Neural cell (in vitro differentiated cells): Measurements from ENCODE around the gene SEMA4B. TPM values are rescaled to one million over a fixed set of nuclear protein-coding genes. Genes with fewer than 3 reads are reported as not detected.

Experiments used
- H2AFZ ChIP-seq: fragments of 200-600, 300-800 bp; sonication (generic), shearing (Covaris generic); 2 replicates; pipeline ENCODE4 v1.6.0; 2014; ENCODE audit warnings: low read depth, mild to moderate bottlenecking, antibody characterized with exemption, low read length, moderate library complexity
- H3F3A ChIP-seq: fragments of 200-600 bp; shearing (Covaris generic); 2 replicates; pipeline ENCODE4 v1.6.1; 2016; ENCODE audit warnings: mild to moderate bottlenecking, moderate library complexity, mixed read lengths, antibody characterized with exemption, low read length; ENCODE audit not compliant: insufficient read depth, poor library complexity, severe bottlenecking
- H3K27ac ChIP-seq: fragments of 200-600, 300-800 bp; sonication (generic), shearing (Covaris generic); 2 replicates; pipeline ENCODE4 v1.5.1; 2014; ENCODE audit warnings: mild to moderate bottlenecking, low read length, moderate library complexity
- H3K27me3 ChIP-seq: fragments of 300-800, 200-600 bp; sonication (generic), shearing (Covaris generic); 2 replicates; pipeline ENCODE4 v1.6.0; 2014; ENCODE audit warnings: mild to moderate bottlenecking, low read depth, low read length, moderate library complexity; ENCODE audit not compliant: insufficient read depth
- H3K36me3 ChIP-seq: fragments of 300-800, 200-600 bp; sonication (generic), shearing (Covaris generic); 2 replicates; pipeline ENCODE4 v1.5.1; 2014; ENCODE audit warnings: mild to moderate bottlenecking, antibody characterized with exemption, low read length, moderate library complexity; ENCODE audit not compliant: insufficient read depth
- H3K4me2 ChIP-seq: fragments of 300-800, 200-600 bp; sonication (generic), shearing (Covaris generic); 2 replicates; pipeline ENCODE4 v1.6.0; 2014; ENCODE audit warnings: mild to moderate bottlenecking, low read length
- H3K4me3 ChIP-seq: fragments of 300-800, 200-600 bp; sonication (generic), shearing (Covaris generic); 2 replicates; pipeline ENCODE4 v1.5.1; 2014; ENCODE audit warnings: mild to moderate bottlenecking, low read length, moderate library complexity
- H3K79me2 ChIP-seq: fragments of 200-600 bp; shearing (Covaris generic); replicated peaks from 2 replicates; pipeline ENCODE4 v1.6.0; 2014; ENCODE audit warnings: mild to moderate bottlenecking, low read length, moderate library complexity; ENCODE audit not compliant: insufficient read depth
- H3K9ac ChIP-seq: fragments of 300-800, 200-600 bp; sonication (generic), shearing (Covaris generic); 2 replicates; pipeline ENCODE4 v1.6.1; 2016; ENCODE audit warnings: mild to moderate bottlenecking, low read length, mixed read lengths
- H3K9me2 ChIP-seq: fragments of 200-600 bp; shearing (Covaris generic); 2 replicates; pipeline ENCODE4 v1.6.1; 2016; ENCODE audit warnings: mild to moderate bottlenecking, low read length, mixed read lengths; ENCODE audit not compliant: insufficient read depth
- H3K9me3 ChIP-seq: fragments of 200-600, 300-800 bp; sonication (generic), shearing (Covaris generic); 2 replicates; pipeline ENCODE4 v1.6.1; 2016; ENCODE audit warnings: mild to moderate bottlenecking, mixed run types, low read length, moderate library complexity, mixed read lengths
- H4K20me1 ChIP-seq: fragments of 200-600 bp; shearing (Covaris generic); 2 replicates; pipeline ENCODE4 v1.6.1; 2016; ENCODE audit warnings: mild to moderate bottlenecking, mixed run types; ENCODE audit not compliant: insufficient read depth
- EP300 ChIP-seq: fragments of 450-650 bp; conservative IDR thresholded peaks from 2 replicates; pipeline ENCODE4 v1.6.1; 2014; ENCODE audit warnings: antibody characterized with exemption, mild to moderate bottlenecking, moderate library complexity; ENCODE audit not compliant: poor library complexity, severe bottlenecking
- EZH2 ChIP-seq: fragments of 200-600, 300-800 bp; shearing (Covaris generic), sonication (generic); IDR thresholded peaks from 2 replicates; pipeline ENCODE4 v1.6.1; 2014; ENCODE audit warnings: antibody characterized with exemption, low read length, borderline replicate concordance, mild to moderate bottlenecking; ENCODE audit not compliant: insufficient read depth, poor library complexity, severe bottlenecking
- MXI1 ChIP-seq: fragments of 450-650 bp; conservative IDR thresholded peaks from 2 replicates; pipeline ENCODE4 v1.6.1; 2014; ENCODE audit warnings: antibody characterized with exemption, mild to moderate bottlenecking; ENCODE audit not compliant: poor library complexity, severe bottlenecking
- POLR2AphosphoS5 ChIP-seq: IDR thresholded peaks from 2 replicates; pipeline ENCODE4 v1.6.1; 2012
- RAD21 ChIP-seq: fragments of 450-650 bp; conservative IDR thresholded peaks from 2 replicates; pipeline ENCODE4 v1.6.1; 2014; ENCODE audit warnings: antibody characterized with exemption, mild to moderate bottlenecking, moderate library complexity
- SMC3 ChIP-seq: fragments of 450-650 bp; conservative IDR thresholded peaks from 2 replicates; pipeline ENCODE4 v1.6.1; 2014; ENCODE audit warnings: antibody characterized with exemption, mild to moderate bottlenecking, moderate library complexity; ENCODE audit not compliant: poor library complexity
- TAF1 ChIP-seq: IDR thresholded peaks from 2 replicates; pipeline ENCODE4 v1.6.1; 2012; ENCODE audit warnings: low read depth
- polyA plus RNA-seq: library from polyadenylated mRNA; depleted of rRNA; stranded (reverse); fragments of >200 nt; gene quantifications from 2 replicates; pipeline ENCODE4 v1.2.3, GENCODE V29; 2014
- TF ChIP-seq, protein P1 (sequence below): IDR thresholded peaks from 2 replicates; pipeline ENCODE4 v1.6.1; 2012; ENCODE audit warnings: borderline replicate concordance
- TF ChIP-seq, protein P2 (sequence below): fragments of 450-650 bp; IDR thresholded peaks from 2 replicates; pipeline ENCODE4 v1.5.1; 2014; ENCODE audit warnings: antibody characterized with exemption, mild to moderate bottlenecking, moderate library complexity; ENCODE audit not compliant: poor library complexity, severe bottlenecking

SEMA4B gene
- polyA plus RNA-seq, 1 donor from 2014 or later: 11.0 TPM

DNA sequence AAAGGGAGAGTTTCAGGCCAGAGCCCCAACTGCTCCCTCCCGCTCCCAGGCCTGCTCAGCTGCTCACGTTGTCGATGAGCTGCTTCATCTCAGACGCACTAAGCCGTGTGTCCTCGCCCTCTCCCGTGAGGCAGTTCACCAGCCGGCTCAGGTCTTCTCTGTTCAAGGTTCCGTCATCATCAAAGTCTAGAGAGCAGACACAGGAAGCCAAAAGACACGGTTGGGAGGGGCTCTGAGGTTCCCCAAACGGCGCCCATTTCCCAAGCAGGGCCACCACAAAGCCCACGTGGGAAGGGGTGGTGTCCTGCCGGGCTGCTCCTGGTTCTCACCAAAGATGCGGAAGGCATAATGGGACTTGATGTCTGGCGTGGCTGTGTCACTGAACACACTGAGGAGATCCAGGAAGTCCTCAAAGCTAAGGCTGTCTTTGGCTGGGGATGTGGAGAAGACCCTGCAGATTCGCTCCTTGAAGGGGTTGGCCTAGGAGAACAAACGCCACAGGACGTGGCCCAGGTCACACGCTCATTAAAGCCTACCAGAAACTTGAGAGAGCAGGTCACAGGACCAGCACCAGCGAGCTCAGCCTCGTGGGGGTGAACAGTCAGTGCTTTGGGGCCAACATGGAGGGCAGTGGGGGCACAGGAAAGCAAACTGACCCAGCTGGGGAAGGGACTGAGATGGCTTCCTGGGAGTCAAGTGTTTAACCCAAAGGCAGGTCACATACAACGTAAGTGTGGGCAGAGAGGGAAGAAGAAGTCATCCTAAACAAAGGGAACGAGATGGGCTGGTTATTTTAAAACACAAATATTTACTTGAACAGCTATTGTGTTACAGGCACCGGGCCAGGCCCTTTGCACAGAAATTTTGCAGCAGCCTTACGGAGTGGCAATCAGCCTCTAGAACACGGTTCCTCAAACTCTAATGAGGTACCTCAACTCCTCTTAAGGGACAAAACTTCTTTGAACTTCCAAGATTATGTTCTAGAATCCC, 30.2 kb downstream of the SEMA4B start:
- no peak for TF ChIP-seq EZH2
- TF ChIP-seq RAD21: no peak
- no peak for TF ChIP-seq EP300
- TF ChIP-seq, protein P1, sequence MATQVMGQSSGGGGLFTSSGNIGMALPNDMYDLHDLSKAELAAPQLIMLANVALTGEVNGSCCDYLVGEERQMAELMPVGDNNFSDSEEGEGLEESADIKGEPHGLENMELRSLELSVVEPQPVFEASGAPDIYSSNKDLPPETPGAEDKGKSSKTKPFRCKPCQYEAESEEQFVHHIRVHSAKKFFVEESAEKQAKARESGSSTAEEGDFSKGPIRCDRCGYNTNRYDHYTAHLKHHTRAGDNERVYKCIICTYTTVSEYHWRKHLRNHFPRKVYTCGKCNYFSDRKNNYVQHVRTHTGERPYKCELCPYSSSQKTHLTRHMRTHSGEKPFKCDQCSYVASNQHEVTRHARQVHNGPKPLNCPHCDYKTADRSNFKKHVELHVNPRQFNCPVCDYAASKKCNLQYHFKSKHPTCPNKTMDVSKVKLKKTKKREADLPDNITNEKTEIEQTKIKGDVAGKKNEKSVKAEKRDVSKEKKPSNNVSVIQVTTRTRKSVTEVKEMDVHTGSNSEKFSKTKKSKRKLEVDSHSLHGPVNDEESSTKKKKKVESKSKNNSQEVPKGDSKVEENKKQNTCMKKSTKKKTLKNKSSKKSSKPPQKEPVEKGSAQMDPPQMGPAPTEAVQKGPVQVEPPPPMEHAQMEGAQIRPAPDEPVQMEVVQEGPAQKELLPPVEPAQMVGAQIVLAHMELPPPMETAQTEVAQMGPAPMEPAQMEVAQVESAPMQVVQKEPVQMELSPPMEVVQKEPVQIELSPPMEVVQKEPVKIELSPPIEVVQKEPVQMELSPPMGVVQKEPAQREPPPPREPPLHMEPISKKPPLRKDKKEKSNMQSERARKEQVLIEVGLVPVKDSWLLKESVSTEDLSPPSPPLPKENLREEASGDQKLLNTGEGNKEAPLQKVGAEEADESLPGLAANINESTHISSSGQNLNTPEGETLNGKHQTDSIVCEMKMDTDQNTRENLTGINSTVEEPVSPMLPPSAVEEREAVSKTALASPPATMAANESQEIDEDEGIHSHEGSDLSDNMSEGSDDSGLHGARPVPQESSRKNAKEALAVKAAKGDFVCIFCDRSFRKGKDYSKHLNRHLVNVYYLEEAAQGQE: no peak
- no peak for TF ChIP-seq MXI1
- TF ChIP-seq, protein P2, sequence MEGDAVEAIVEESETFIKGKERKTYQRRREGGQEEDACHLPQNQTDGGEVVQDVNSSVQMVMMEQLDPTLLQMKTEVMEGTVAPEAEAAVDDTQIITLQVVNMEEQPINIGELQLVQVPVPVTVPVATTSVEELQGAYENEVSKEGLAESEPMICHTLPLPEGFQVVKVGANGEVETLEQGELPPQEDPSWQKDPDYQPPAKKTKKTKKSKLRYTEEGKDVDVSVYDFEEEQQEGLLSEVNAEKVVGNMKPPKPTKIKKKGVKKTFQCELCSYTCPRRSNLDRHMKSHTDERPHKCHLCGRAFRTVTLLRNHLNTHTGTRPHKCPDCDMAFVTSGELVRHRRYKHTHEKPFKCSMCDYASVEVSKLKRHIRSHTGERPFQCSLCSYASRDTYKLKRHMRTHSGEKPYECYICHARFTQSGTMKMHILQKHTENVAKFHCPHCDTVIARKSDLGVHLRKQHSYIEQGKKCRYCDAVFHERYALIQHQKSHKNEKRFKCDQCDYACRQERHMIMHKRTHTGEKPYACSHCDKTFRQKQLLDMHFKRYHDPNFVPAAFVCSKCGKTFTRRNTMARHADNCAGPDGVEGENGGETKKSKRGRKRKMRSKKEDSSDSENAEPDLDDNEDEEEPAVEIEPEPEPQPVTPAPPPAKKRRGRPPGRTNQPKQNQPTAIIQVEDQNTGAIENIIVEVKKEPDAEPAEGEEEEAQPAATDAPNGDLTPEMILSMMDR: no peak
- TF ChIP-seq POLR2AphosphoS5: no peak
- TF ChIP-seq SMC3: no peak
- no peak for TF ChIP-seq TAF1
- Histone ChIP-seq H3K27ac (no peak overlapping the region), H3K4me3 (no peak overlapping the region)

DNA sequence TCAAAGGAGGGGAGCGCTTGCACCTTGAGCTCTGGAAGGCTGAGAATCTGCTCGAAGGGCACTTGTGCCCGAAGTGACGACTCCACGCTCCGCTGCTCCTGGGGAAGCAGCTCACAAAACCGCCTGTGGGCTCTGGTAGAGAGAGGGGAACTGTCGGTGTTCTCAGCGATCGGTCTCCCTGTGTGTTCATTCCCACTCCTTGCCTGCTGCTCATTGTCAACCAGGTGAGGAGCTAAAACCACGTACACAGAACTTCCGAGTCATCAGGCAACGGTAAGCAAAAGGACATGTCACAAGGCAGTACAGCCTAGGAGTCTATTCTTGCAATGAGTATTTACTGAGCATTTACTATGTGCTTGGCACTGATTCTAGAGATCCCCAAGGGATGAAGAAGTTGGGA, 31.1 kb downstream of the SEMA4B start:
- H3K27ac ChIP-seq: no peak overlapping the region
- TF ChIP-seq, protein P2: no peak
- TF ChIP-seq EP300: no peak
- TF ChIP-seq EZH2: no peak
- TF ChIP-seq RAD21: no peak
- no peak for TF ChIP-seq TAF1
- no peak for TF ChIP-seq MXI1
- TF ChIP-seq, protein P1: no peak
- TF ChIP-seq SMC3: no peak
- TF ChIP-seq POLR2AphosphoS5: no peak
- no peaks in the 10 kb centered on the region for H3K79me2 ChIP-seq
- no peaks in the 10 kb centered on the region for H3K27me3 ChIP-seq
- H3K36me3 ChIP-seq: no peaks in the 10 kb centered on the region
- H3K9me3 ChIP-seq: no peaks in the 10 kb centered on the region
- H3K9me2 ChIP-seq: no peaks in the 10 kb centered on the region
- H3K4me2 ChIP-seq: no peak overlapping the region
- H2AFZ ChIP-seq: no peak overlapping the region
- no peaks in the 10 kb centered on the region for H3F3A ChIP-seq
- no peak overlapping the region for H3K4me3 ChIP-seq
- no peaks in the 10 kb centered on the region for H4K20me1 ChIP-seq
- no peak overlapping the region for H3K9ac ChIP-seq

More for the DNA sequence above, 30.2 kb downstream of the SEMA4B start:
- H4K20me1 ChIP-seq: no peaks in the 10 kb centered on the region
- H3K9ac ChIP-seq: no peak overlapping the region
- no peaks in the 10 kb centered on the region for H3K36me3 ChIP-seq
- no peaks in the 10 kb centered on the region for H3K9me3 ChIP-seq
- H3K27me3 ChIP-seq: no peaks in the 10 kb centered on the region
- no peaks in the 10 kb centered on the region for H3K9me2 ChIP-seq
- H2AFZ ChIP-seq: no peak overlapping the region
- H3K79me2 ChIP-seq: no peaks in the 10 kb centered on the region
- no peaks in the 10 kb centered on the region for H3F3A ChIP-seq
- no peak overlapping the region for H3K4me2 ChIP-seq
